HepG2 (cell line): ENCODE results near the gene P4HA3. TPM values are rescaled to one million over a fixed set of nuclear protein-coding genes. Genes with fewer than 3 reads are reported as not detected.

Source experiments
- ATAC-seq: fragments of 200-7000 bp; cut with Tn5 transposase; 3 replicates; pipeline ENCODE4 v1.9.1; 2020; ENCODE audit warnings: mild to moderate bottlenecking, moderate library complexity
- BruUV-seq: library from RNA; stranded (reverse); fragments of 400-500 nt; replicated peaks from 2 replicates; lab custom pipeline; 2021; lab: Mats Ljungman, UMichigan
- CTCF ChIA-PET: fragments of 300-600 bp; formaldehyde crosslinking; extraction: SDS; loops from one replicate; lab custom pipeline; 2021; ENCODE audit warnings: low total read pairs, inconsistent platforms, low intra/inter-chr PET ratio; lab: Yijun Ruan, JAX
- POLR2A ChIA-PET: fragments of 350-600 bp; sonication (Branson Sonifier 250); formaldehyde crosslinking; loops from one replicate; lab custom pipeline; 2020; ENCODE audit warnings: antibody characterized with exemption, inconsistent platforms; lab: Yijun Ruan, JAX
- DNase-seq: peaks from one replicate; pipeline ENCODE4 v3.0.0-alpha.2; 2015; ENCODE audit warnings: low spot score
- FAIRE-seq: peaks from 3 replicates; lab custom pipeline; 2011; peaks lifted over from hg19 to GRCh38; lab: Jason Lieb, UNC
- H2AFZ ChIP-seq: one replicate; pipeline ENCODE4 v1.6.1; 2011; ENCODE audit warnings: low read length, inconsistent platforms
- H3K27ac ChIP-seq: fragments of 300-600 bp; 3 replicates; pipeline ENCODE4 v1.8.0; 2011; ENCODE audit warnings: mixed run types, mild to moderate bottlenecking, mixed read lengths, low read length, inconsistent platforms; ENCODE audit not compliant: insufficient read depth; ENCODE audit errors: extremely low read length
- H3K27me3 ChIP-seq, 2 experiments: fragments of 200-600 bp in 1 of 2; 2 replicates in 1 of 2; 3 replicates in 1 of 2; pipeline versions ENCODE4 v1.6.0 to v1.8.0; 2011; ENCODE audit warnings: low read length in 2 of 2, mild to moderate bottlenecking in 2 of 2, moderate library complexity in 2 of 2, inconsistent platforms in 1 of 2; ENCODE audit not compliant: insufficient read depth in 2 of 2, control insufficient read depth in 1 of 2
- H3K36me3 ChIP-seq, 2 experiments: fragments of 200-600 bp in 1 of 2; replicated peaks in 1 of 2; 2 replicates in 1 of 2; 3 replicates in 1 of 2; pipeline versions ENCODE4 v1.5.1 to v1.8.0; 2011; ENCODE audit warnings: low read length in 2 of 2, inconsistent platforms in 1 of 2; ENCODE audit not compliant: insufficient read depth in 2 of 2, control insufficient read depth in 1 of 2
- H3K4me1 ChIP-seq: 2 replicates; pipeline ENCODE4 v1.5.1; 2012; ENCODE audit warnings: low read length, inconsistent platforms; ENCODE audit not compliant: insufficient read depth
- H3K4me2 ChIP-seq: 2 replicates; pipeline ENCODE4 v1.6.0; 2011; ENCODE audit warnings: low read depth, low read length, inconsistent platforms
- H3K4me3 ChIP-seq, 3 experiments: fragments of 200-600 bp in 1 of 3; sonication (generic), shearing (Covaris generic) in 1 of 3; replicated peaks in 1 of 3; 2 replicates each; pipeline ENCODE4 v1.5.1; 2011 to 2016; ENCODE audit warnings: low read length in 3 of 3, inconsistent platforms in 2 of 3, low read depth in 2 of 3, mild to moderate bottlenecking in 2 of 3, control low read depth in 1 of 3, mixed read lengths in 1 of 3; ENCODE audit not compliant: insufficient read depth in 1 of 3
- H3K79me2 ChIP-seq: one replicate; pipeline ENCODE4 v1.6.1; 2011; ENCODE audit warnings: low read length, inconsistent platforms; ENCODE audit not compliant: insufficient read depth
- H3K9ac ChIP-seq: 2 replicates; pipeline ENCODE4 v1.6.0; 2011; ENCODE audit warnings: mild to moderate bottlenecking, low read depth, low read length, inconsistent platforms; ENCODE audit not compliant: insufficient read depth
- H3K9me3 ChIP-seq: 2 replicates; pipeline ENCODE4 v1.5.1; 2012; ENCODE audit warnings: mild to moderate bottlenecking, low read length
- H4K20me1 ChIP-seq: 2 replicates; pipeline ENCODE4 v1.6.0; 2011; ENCODE audit warnings: inconsistent platforms, mild to moderate bottlenecking, low read length, moderate library complexity; ENCODE audit not compliant: insufficient read depth
- BRCA1 ChIP-seq: sonication (generic); formaldehyde crosslinking; IDR thresholded peaks from 2 replicates; pipeline ENCODE4 v1.4.0; 2020; ENCODE audit warnings: missing genetic modification reagents
- CCAR2 ChIP-seq: fragments of 200-400 bp; formaldehyde crosslinking; optimal IDR thresholded peaks from 2 replicates; pipeline ENCODE3; 2018; ENCODE audit warnings: low read depth, mild to moderate bottlenecking, low read length, moderate library complexity
- MAFF ChIP-seq: IDR thresholded peaks from 2 replicates; pipeline ENCODE4 v1.6.1; 2011; ENCODE audit warnings: low read depth, low read length, improper control_type of control experiment
- MAFK ChIP-seq, 2 experiments: IDR thresholded peaks in 1 of 2; conservative IDR thresholded peaks in 1 of 2; 2 replicates each; pipeline ENCODE4 v1.6.1; 2011; ENCODE audit warnings: improper control_type of control experiment in 2 of 2, low read length in 2 of 2
- NFIC ChIP-seq: IDR thresholded peaks from 2 replicates; pipeline ENCODE4 v1.6.1; 2012; ENCODE audit warnings: mild to moderate bottlenecking, low read length, inconsistent platforms
- SMAD3 ChIP-seq: sonication (generic); formaldehyde crosslinking; IDR thresholded peaks from 2 replicates; pipeline ENCODE4 v1.4.0; 2020; ENCODE audit warnings: missing genetic modification reagents
- SNAI1 ChIP-seq: sonication (generic); formaldehyde crosslinking; IDR thresholded peaks from 2 replicates; pipeline ENCODE4 v1.5.0; 2020; ENCODE audit warnings: mild to moderate bottlenecking, missing genetic modification reagents, borderline replicate concordance
- ZNF703 ChIP-seq: sonication (generic); formaldehyde crosslinking; IDR thresholded peaks from 2 replicates; pipeline ENCODE4 v1.5.1; 2020; ENCODE audit warnings: missing genetic modification reagents, mild to moderate bottlenecking, moderate library complexity, borderline replicate concordance
- ZNF737 ChIP-seq: sonication (generic); formaldehyde crosslinking; IDR thresholded peaks from 2 replicates; pipeline ENCODE4 v1.5.0; 2020; ENCODE audit warnings: missing genetic modification reagents, mild to moderate bottlenecking, borderline replicate concordance
- ZSCAN9 ChIP-seq: IDR thresholded peaks from 2 replicates; pipeline ENCODE4 v1.6.1; 2016; ENCODE audit warnings: borderline replicate concordance
- WGBS: methylation state at CpG from one replicate; pipeline ENCODE4 v1.1.6; 2017; ENCODE audit warnings: low lambda C conversion rate; 5-methylcytosine and 5-hydroxymethylcytosine counted together
- in situ Hi-C: cut with HindIII; loops from 2 replicates; pipeline ENCODE4 v1.10.0; 2017; ENCODE audit warnings: low pct_unique_long_range_greater_than_20kb; ENCODE audit not compliant: extremely low pct_ligation_motif_present
- intact Hi-C: fragments of 100-400 bp; cut with micrococcal nuclease; formaldehyde crosslinking; loops from one replicate; pipeline ENCODE4 v1.10.0; 2022; ENCODE audit not compliant: unreplicated experiment
- polyA plus RNA-seq, 8 experiments: library from polyadenylated mRNA; depleted of rRNA in 3 of 8; stranded (reverse) in 7 of 8; unstranded in 1 of 8; fragments of >200 nt; fragmentation: Illumina TruSeq in 4 of 8; extraction: Trizol in 4 of 8; gene quantifications; 2 replicates each; pipeline versions ENCODE4 v1.2.1 to v1.2.3, GENCODE V29; 2011 to 2016; ENCODE audit warnings: low read depth in 4 of 8, missing spikeins in 1 of 8, mixed read lengths in 1 of 8; ENCODE audit not compliant: insufficient read depth in 1 of 8
- total RNA-seq, 5 experiments: library from RNA; depleted of rRNA; stranded (reverse); fragments of >200 nt; fragmentation: Illumina TruSeq; extraction: Trizol; gene quantifications; 2 replicates each; pipeline ENCODE4 v1.2.3, GENCODE V29; 2016; ENCODE audit warnings: low read depth in 1 of 5

Gene P4HA3
- total and polyA plus RNA-seq, 2 of the 13 experiments (the other 11 are each of a cell fraction or from before 2014, with no cell fraction given): not detected

DNA sequence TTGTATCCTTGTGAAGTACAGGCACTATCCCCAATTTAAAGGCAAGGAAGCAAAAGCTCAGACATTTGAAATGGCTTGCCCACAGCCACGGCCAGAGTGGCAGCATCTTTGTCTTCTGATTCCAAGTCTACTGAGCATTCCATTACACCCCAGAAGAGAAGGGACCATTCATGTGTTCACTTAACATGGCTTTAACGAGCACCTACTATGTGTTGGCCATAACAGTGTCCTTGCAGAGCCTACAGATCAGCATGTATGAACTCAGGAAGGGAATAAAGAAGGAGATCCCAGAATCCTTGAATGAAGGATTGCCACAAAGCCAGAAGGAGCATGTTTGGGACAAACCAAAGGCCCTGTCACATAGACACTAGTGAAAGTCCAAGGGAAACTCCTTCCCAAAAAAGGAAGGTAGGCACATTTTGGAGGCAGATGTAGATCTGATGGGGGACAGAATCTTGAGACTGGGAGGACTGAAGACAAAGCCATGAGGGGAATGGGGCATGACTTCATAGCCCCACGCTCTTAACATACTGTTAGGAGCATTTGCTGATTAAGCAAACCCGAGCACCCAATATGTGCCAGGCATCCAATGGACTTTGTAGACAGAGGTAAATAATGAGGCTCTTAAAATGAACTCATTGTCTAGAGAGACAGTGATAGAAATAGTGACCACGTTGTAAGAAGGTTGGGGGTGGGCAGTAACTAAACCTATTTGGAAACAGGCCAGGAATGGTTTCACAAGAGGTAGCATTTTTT lies 54.9 kb downstream of the P4HA3 start:
- WGBS: 67% methylated on average over 5 of the region's 5 CpGs
- POLR2A ChIA-PET: interaction anchor here (1.0 kb wide), 2 partner anchors 193 to 314 kb away, joined by 4 to 6 read pairs; no protein-coding TSS in a partner anchor
- TSS peak; percentile 40 for BruUV-seq
- DNase-seq: peak; percentile 5
- H3K79me2 ChIP-seq: no peaks in the 10 kb centered on the region
- CTCF ChIA-PET: interaction anchor here (1.4 to 2.9 kb wide), 2 partner anchors 65 to 193 kb away, joined by 7 to 21 read pairs; no protein-coding TSS in a partner anchor
- H3K27ac ChIP-seq: no peak overlapping the region
- in situ Hi-C loops (loop anchor here (10.0 kb wide), 1 partner anchor 198 kb away; no protein-coding TSS in a partner anchor), intact Hi-C loops (loop anchor here (1.0 to 5.0 kb wide), 2 partner anchors 66 to 193 kb away; no protein-coding TSS in a partner anchor)
- H3K9me3 ChIP-seq: no peaks in the 10 kb centered on the region
- H2AFZ ChIP-seq: no peak overlapping the region
- H3K4me1 ChIP-seq: peaks cover 8% of the 10 kb centered on the region; the same call in 1 of the 2 replicates
- ATAC-seq: no peak
- no peak overlapping the region for H3K4me3 ChIP-seq
- H3K9ac ChIP-seq: no peak overlapping the region
- no peaks in the 10 kb centered on the region for H3K27me3 ChIP-seq
- H3K36me3 ChIP-seq: peaks cover 4 to 27% of the 10 kb centered on the region in 2 experiments
- TF ChIP-seq SNAI1 (CRISPR knock-in tag): no peak
- peak; percentile 58 for TF ChIP-seq MAFF
- TF ChIP-seq ZNF703 (CRISPR knock-in tag): no peak
- no peak for TF ChIP-seq ZNF737
- no peak for TF ChIP-seq NFIC
- TF ChIP-seq SMAD3 (CRISPR knock-in tag): no peak
- TF ChIP-seq BRCA1: no peak
- no peak for TF ChIP-seq CCAR2
- TF ChIP-seq MAFK (conservative IDR thresholded peaks at IDR 0.05 in 1 of 2, IDR thresholded peaks at IDR 0.05 in 1 of 2; ENCODE audit: low read length in 2 of 2): peak; percentile 71 to 74
- no peak for TF ChIP-seq ZSCAN9 (CRISPR knock-in tag)
- TF ChIP-seq, all 625 proteins: peak for 2
- no peak for FAIRE-seq
- Histone ChIP-seq H3K4me2 (no peak overlapping the region), H4K20me1 (no peaks in the 10 kb centered on the region)
